Right lung (tissue), 5 donors: ENCODE results near the gene SLC22A6. TPM values are rescaled to one million over a fixed set of nuclear protein-coding genes. Genes with fewer than 3 reads are reported as not detected.
"Not testable (repeated sequence)": the region's sequence is repeated elsewhere in the genome, so short reads cannot be mapped to it uniquely, and the experiment has no call there.

Source experiments
- DNase-seq, 2 donors: peaks; one replicate each; pipeline ENCODE4 v3.0.0-alpha.2; 2013
- polyA plus RNA-seq, 5 donors: library from polyadenylated mRNA; unstranded; fragments of 120-200 nt; gene quantifications; one replicate each; pipeline versions ENCODE4 v1.2.1 to v1.2.3, GENCODE V29; 2013; ENCODE audit warnings: inconsistent platforms in 1 of 5, low replicate concordance in 1 of 5; ENCODE audit not compliant: insufficient read length in 5 of 5, insufficient read depth in 1 of 5

Gene SLC22A6
- polyA plus RNA-seq, 5 donors, result 0.09 TPM; not detected in 4

DNA sequence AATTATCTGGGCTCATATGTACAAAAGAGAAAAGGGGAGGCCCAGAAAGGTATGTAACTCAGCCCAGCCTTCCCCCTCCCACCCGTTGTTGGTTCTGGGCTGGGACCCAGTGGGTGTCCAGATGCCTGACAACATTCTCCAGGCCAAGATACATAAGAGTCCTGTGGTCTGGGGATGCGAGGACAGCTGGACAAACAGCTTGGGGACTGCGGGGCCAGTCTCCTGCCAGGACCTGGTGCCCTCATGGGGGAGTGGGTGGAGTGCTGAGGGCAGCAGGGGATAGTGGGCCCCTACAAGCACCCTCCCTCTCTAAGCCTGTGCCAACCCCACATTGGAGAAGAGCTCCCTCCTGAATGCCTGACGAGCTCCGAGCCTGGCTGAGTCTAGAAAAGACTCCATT, 3.5 kb upstream of the SLC22A6 start:
- DNase-seq, result no peak

GRCh38 chr11:62985041-62985750, 429 bp upstream of the SLC22A6 start:
- DNase-seq, result no peak

GRCh38 chr11:62983536-62984199, 1.1 kb downstream of the SLC22A6 start:
- no peak for DNase-seq

DNA sequence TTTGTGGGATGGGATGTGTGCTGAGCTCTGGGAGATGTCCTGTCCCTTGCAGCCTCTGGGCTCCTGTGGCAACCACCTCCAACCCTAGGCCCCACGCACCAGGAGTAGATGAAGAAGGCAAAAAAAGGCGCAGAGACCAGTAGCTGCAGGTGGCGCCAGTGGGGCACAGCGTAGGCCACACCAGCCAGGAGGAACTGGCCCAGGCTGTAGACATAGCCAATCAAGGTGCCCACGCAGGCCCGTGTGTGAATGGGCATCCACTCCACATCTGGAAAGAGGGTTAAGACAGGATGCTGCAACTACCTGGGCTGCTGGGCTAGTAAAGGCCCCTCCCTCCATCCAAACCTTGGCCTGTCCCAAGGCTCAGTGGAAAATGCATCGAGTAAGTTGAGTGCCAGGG, 3.0 kb downstream of the SLC22A6 start:
- DNase-seq, result no peak

GRCh38 chr11:62980133-62980760, 4.5 kb downstream of the SLC22A6 start:
- DNase-seq, result no peak

- DNase-seq, result no peak
These were observed 8.7 kb downstream of the SLC22A6 start for GRCh38 chr11:62976109-62976508.

GRCh38 chr11:62974848-62975522, 9.8 kb downstream of the SLC22A6 start:
- DNase-seq, result peak; percentile 21 to 32

GRCh38 chr11:62965574-62965973, 19.2 kb downstream of the SLC22A6 start:
- no peak for DNase-seq

DNA sequence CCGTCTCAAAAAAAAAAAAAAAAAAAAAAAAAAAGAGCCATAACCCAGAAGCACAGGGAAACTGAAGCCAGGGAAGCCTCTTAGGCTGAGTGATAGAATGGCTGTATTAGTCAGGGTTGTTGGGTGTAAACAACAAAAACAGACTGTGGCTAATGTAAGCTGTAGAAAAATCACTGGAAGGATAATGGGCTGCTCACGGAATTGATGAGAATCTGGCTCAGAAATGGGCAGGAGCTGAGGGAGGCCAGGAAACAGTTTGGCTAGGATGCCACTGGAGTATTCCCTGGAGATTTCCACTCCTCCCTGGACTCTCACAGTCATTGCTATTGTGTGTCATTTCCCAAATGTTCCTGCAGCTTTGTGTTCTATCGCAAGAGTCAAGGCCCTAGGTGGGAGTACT, 22.4 kb downstream of the SLC22A6 start:
- DNase-seq, result no peak

- DNase-seq, result no peak
These were observed 23.7 kb downstream of the SLC22A6 start for GRCh38 chr11:62961017-62961570.

DNA sequence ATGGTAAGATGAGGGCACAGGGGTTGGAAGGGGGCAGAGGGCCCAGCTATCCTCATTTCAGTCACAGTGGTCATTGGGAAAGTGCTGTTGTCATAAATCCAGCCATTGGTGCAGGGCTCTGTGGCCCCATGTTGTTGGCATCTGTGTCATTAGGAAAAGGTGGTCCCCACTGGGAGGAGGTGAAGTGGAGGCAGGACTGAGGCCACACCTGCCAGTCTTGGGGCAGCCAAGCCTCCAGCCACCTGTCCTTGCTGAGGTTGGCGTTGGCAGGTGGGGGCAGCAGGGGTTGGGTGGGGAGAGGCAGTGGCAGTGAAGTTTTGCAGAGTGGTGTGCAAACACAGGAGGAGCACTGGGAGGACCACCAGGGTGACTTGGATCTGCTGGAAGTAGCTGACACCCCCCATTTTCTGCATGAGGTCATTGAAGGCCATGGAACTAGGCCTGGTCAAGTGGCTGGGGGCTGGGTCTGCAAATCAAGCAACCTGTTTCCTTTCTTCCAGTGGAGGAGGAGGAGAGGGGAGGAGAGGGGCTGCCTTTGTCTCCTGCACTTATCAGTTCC, 25.3 kb downstream of the SLC22A6 start:
- no peak for DNase-seq

GRCh38 chr11:62958547-62959421, 26.0 kb downstream of the SLC22A6 start:
- DNase-seq, result peak; percentile 52 to 62

DNA sequence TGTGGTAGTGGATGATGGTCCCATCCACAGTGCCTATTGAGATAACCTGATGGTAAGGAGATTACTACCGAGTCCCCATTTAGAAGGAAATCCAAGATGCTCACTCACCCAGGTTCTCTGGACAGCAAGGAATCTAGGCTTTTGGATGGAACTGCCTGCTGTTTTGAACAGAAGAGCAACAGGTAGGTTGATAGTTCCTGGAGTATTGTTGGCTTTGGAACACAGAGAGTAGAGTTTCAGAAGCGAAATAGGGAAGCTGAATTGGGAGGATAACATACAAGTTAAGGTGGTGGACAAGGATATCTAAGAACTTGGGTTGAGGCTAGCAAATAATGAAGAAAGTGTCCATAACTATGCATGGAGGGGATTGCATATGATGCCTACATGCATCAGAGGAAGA, 27.6 kb downstream of the SLC22A6 start:
- no peak for DNase-seq

DNA sequence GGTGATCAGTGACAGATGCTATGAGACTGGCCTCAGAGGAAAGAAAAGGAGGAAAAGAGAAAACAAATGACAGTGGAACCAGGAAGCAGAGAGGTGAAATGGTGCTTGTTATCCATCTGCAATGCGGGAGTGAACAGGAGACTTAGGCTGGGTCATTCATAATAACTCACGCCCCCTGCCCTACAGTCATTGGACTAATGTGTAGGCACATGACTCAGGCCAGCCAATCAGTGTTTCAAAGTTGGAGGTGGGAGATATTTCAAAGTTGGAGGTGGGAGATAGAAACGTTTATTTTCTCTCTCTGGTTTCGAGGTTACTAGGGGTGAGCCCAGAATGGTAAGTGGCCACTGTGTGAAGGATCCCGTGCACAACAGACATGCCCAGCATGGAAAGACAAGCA, 30.3 kb downstream of the SLC22A6 start:
- DNase-seq, result no peak

DNA sequence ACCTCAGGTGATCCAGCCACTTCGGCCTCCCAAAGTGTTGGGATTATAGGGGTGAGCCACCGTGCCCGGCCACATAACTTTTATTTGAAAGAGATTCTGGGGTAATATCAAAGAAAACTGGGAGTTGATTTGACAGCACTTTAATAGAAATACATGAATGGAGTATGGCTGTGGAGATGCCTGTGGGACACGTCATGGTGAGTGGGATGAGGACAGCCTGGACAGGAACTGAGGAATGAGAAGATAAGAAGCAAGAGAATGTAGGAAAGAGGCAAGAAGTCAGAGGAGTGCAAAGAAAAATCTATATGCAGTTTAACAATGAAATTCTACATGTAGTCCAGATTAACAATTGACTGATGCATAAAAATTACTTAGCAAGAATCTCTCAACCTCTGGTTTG, 31.0 kb downstream of the SLC22A6 start:
- DNase-seq, result no peak

DNA sequence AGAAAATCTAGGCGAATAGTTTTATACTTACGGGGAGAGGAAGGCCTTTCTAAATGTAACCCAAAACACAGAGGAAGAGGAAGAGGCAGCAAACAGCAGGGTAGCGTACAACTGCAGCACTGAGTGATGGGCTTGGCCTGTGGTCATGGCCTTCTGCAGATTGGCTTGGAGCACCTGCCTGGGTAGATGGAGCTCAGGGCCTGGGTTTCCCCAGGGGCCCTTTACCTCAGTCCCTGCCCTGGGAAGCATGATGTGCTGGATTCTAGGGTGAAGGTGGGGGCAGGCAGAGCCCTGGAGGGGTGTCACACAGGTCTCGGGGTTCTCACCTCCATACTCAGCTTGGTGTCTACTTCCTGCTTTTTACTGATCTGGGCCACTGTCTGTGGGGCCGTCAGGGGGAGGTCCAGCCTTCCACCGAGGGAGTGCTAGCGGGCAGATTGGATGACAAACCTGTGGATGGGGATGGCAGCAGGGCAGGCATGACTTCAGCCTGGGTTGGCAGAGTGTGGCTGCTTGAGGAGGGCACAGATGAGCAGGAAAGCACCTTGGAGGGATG, 35.9 kb downstream of the SLC22A6 start:
- no peak for DNase-seq

GRCh38 chr11:62945538-62945937, 39.2 kb downstream of the SLC22A6 start:
- DNase-seq, result not testable (repeated sequence)

DNA sequence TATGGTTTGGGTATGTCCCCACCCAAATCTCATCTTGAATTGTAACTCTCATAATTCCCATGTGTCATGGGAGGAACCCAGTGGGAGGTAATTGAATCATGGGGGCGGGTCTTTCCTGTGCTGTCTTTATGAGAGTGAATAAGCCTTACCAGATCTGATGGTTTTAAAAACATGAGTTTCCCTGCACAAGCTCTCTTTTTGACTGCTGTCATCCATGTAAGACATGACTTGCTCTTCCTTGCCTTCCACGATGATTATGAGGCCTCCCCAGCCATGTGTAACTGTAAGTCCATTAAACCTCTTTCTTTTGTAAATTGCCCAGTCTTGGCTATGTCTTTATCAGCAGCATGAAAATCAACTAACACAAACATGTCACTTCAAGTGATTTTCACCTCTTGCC, 47.2 kb downstream of the SLC22A6 start:
- not testable (repeated sequence) for DNase-seq

- no peak for DNase-seq
These were observed 50.3 kb downstream of the SLC22A6 start for GRCh38 chr11:62934496-62934785.

- DNase-seq, result no peak
These were observed 50.8 kb downstream of the SLC22A6 start for GRCh38 chr11:62933750-62934495.
